Measurements from ENCODE around the gene GRXCR1.

GRXCR1 gene

GRCh38 chr4:42945874-42946273 lies 53.4 kb downstream of the GRXCR1 start:
- Histone ChIP-seq H3K27me3 (ENCODE audit: insufficient read depth, low read depth) (no peaks in the 10 kb centered on the region), H3K27ac (no peak overlapping the region), H3K4me3 (IDR thresholded peaks at IDR 0.05; ENCODE audit: insufficient read depth, low read depth, low read length) (no peak overlapping the region), H3K4me2 (no peak overlapping the region), H3K4me1 (ENCODE audit: low read depth, poor library complexity, severe bottlenecking) (no peaks in the 10 kb centered on the region), H4K20me1 (ENCODE audit: insufficient read depth) (no peaks in the 10 kb centered on the region), H3K9ac (no peak overlapping the region), H2AFZ (ENCODE audit: low read depth) (no peak overlapping the region), H3K36me3 (ENCODE audit: insufficient read depth) (no peaks in the 10 kb centered on the region), H3K79me2 (ENCODE audit: insufficient read depth, low read depth) (no peaks in the 10 kb centered on the region)
- TF ChIP-seq CTCF (conservative IDR thresholded peaks at IDR 0.05; ENCODE audit: low read depth, low read length) = no peak

- Histone ChIP-seq H3K4me2 (no peak overlapping the region), H2AFZ (ENCODE audit: low read depth) (no peak overlapping the region), H3K79me2 (ENCODE audit: insufficient read depth, low read depth) (no peaks in the 10 kb centered on the region), H3K4me3 (IDR thresholded peaks at IDR 0.05; ENCODE audit: insufficient read depth, low read depth, low read length) (no peak overlapping the region), H3K4me1 (ENCODE audit: low read depth, poor library complexity, severe bottlenecking) (no peaks in the 10 kb centered on the region), H3K9ac (no peak overlapping the region), H3K36me3 (ENCODE audit: insufficient read depth) (no peaks in the 10 kb centered on the region), H4K20me1 (ENCODE audit: insufficient read depth) (no peaks in the 10 kb centered on the region), H3K27ac (no peak overlapping the region), H3K27me3 (ENCODE audit: insufficient read depth, low read depth) (no peaks in the 10 kb centered on the region)
- TF ChIP-seq CTCF (conservative IDR thresholded peaks at IDR 0.05; ENCODE audit: low read depth, low read length) = no peak
Measured at GRCh38 chr4:42953321-42953720, 60.8 kb downstream of the GRXCR1 start.

- no peaks in the 10 kb centered on the region for H4K20me1 ChIP-seq (ENCODE audit: insufficient read depth)
Measured at GRCh38 chr4:42954963-42955669, 62.6 kb downstream of the GRXCR1 start.

GRCh38 chr4:42955746-42956505 lies 63.4 kb downstream of the GRXCR1 start:
- H3K27me3 ChIP-seq (ENCODE audit: insufficient read depth, low read depth) = no peaks in the 10 kb centered on the region
- no peak overlapping the region for H2AFZ ChIP-seq (ENCODE audit: low read depth)
- no peak for TF ChIP-seq CTCF (conservative IDR thresholded peaks at IDR 0.05; ENCODE audit: low read depth, low read length)

More at GRCh38 chr4:42954963-42955669, 62.6 kb downstream of the GRXCR1 start:
- Histone ChIP-seq H3K9ac (no peak overlapping the region), H3K4me3 (IDR thresholded peaks at IDR 0.05; ENCODE audit: insufficient read depth, low read depth, low read length) (no peak overlapping the region), H3K79me2 (ENCODE audit: insufficient read depth, low read depth) (no peaks in the 10 kb centered on the region), H3K36me3 (ENCODE audit: insufficient read depth) (no peaks in the 10 kb centered on the region), H3K4me1 (ENCODE audit: low read depth, poor library complexity, severe bottlenecking) (no peaks in the 10 kb centered on the region), H3K27ac (no peak overlapping the region), H3K27me3 (ENCODE audit: insufficient read depth, low read depth) (no peaks in the 10 kb centered on the region), H2AFZ (ENCODE audit: low read depth) (no peak overlapping the region), H3K4me2 (no peak overlapping the region)
- no peak for TF ChIP-seq CTCF (conservative IDR thresholded peaks at IDR 0.05; ENCODE audit: low read depth, low read length)

More at GRCh38 chr4:42955746-42956505, 63.4 kb downstream of the GRXCR1 start:
- H3K27ac ChIP-seq = no peak overlapping the region
- H3K4me1 ChIP-seq (ENCODE audit: low read depth, poor library complexity, severe bottlenecking) = no peaks in the 10 kb centered on the region
- no peaks in the 10 kb centered on the region for H3K36me3 ChIP-seq (ENCODE audit: insufficient read depth)
- no peak overlapping the region for H3K4me3 ChIP-seq (IDR thresholded peaks at IDR 0.05; ENCODE audit: insufficient read depth, low read depth, low read length)
- no peaks in the 10 kb centered on the region for H4K20me1 ChIP-seq (ENCODE audit: insufficient read depth)
- H3K4me2 ChIP-seq = no peak overlapping the region
- H3K9ac ChIP-seq = no peak overlapping the region
- no peaks in the 10 kb centered on the region for H3K79me2 ChIP-seq (ENCODE audit: insufficient read depth, low read depth)
